K562 (cell line): ENCODE data around the gene CD47. TPM values are rescaled to one million over a fixed set of nuclear protein-coding genes. Genes with fewer than 3 reads are reported as not detected.
A peak's percentile ranks its signal among the peaks of the same experiment; 100 is the strongest.

Experiments
- HDAC1 ChIP-seq, 2 experiments: fragments of 450-650 bp; IDR thresholded peaks; 2 replicates each; pipeline ENCODE4 v1.6.1; 2016 to 2017; ENCODE audit warnings: inconsistent platforms in 1 of 2, mild to moderate bottlenecking in 1 of 2, moderate library complexity in 1 of 2
- HNRNPLL ChIP-seq: fragments of 200-400 bp; formaldehyde crosslinking; IDR thresholded peaks from 2 replicates; pipeline ENCODE4 v1.6.1; 2017; ENCODE audit warnings: low read length, low read depth, mild to moderate bottlenecking; ENCODE audit not compliant: poor library complexity, severe bottlenecking
- IFI16 ChIP-seq: fragments of 250-450 bp; sonication (Bioruptor Pico); IDR thresholded peaks from 2 replicates; pipeline ENCODE4 v2.1.2; 2022; ENCODE audit warnings: mild to moderate bottlenecking, inconsistent platforms
- MTA2 ChIP-seq: fragments of 450-650 bp; IDR thresholded peaks from 2 replicates; pipeline ENCODE4 v1.6.1; 2016; ENCODE audit warnings: low read depth
- MTA3 ChIP-seq: fragments of 450-650 bp; formaldehyde crosslinking; IDR thresholded peaks from 2 replicates; pipeline ENCODE4 v1.6.1; 2017; ENCODE audit warnings: mild to moderate bottlenecking, borderline replicate concordance
- MYBL2 ChIP-seq, 2 experiments: fragments of 450-650 bp in 1 of 2; sonication (generic) in 1 of 2; formaldehyde crosslinking in 1 of 2; IDR thresholded peaks; 2 replicates each; pipeline versions ENCODE4 v1.6.1 to v1.8.1; 2017 to 2022; ENCODE audit warnings: borderline replicate concordance in 1 of 2, inconsistent platforms in 1 of 2, low read depth in 1 of 2, mild to moderate bottlenecking in 1 of 2, missing genetic modification reagents in 1 of 2, moderate library complexity in 1 of 2
- OTX1 ChIP-seq: fragments of 450-650 bp; formaldehyde crosslinking; IDR thresholded peaks from 2 replicates; pipeline ENCODE4 v1.4.0; 2022; ENCODE audit warnings: mild to moderate bottlenecking
- PML ChIP-seq: IDR thresholded peaks from 2 replicates; pipeline ENCODE4 v1.6.1; 2012; ENCODE audit warnings: low read length, inconsistent platforms
- POLR3A ChIP-seq: IDR thresholded peaks from 2 replicates; pipeline ENCODE4 v1.6.1; 2011; ENCODE audit warnings: borderline replicate concordance, mild to moderate bottlenecking, moderate library complexity; ENCODE audit not compliant: insufficient read length, insufficient read depth; ENCODE audit errors: extremely low read depth
- SMAD3 ChIP-seq: fragments of 450-650 bp; formaldehyde crosslinking; conservative IDR thresholded peaks from 2 replicates; pipeline ENCODE4 v1.4.0; 2020; ENCODE audit warnings: mild to moderate bottlenecking
- SMARCA4 ChIP-seq: fragments of 450-650 bp; IDR thresholded peaks from 2 replicates; pipeline ENCODE4 v1.6.1; 2016
- SMC3 ChIP-seq: conservative IDR thresholded peaks from 2 replicates; pipeline ENCODE4 v1.6.1; 2011; ENCODE audit warnings: low read depth, low read length, improper control_type of control experiment; ENCODE audit not compliant: insufficient read depth
- SOX6 ChIP-seq: fragments of 450-650 bp; IDR thresholded peaks from 2 replicates; pipeline ENCODE4 v1.6.1; 2014; ENCODE audit warnings: mild to moderate bottlenecking
- TBL1XR1 ChIP-seq, 2 experiments: IDR thresholded peaks; 2 replicates each; pipeline ENCODE4 v1.6.1; 2012; ENCODE audit warnings: improper control_type of control experiment in 2 of 2, low read length in 2 of 2, mild to moderate bottlenecking in 1 of 2
- TEAD4 ChIP-seq, 2 experiments: sonication (generic) in 1 of 2; formaldehyde crosslinking in 1 of 2; IDR thresholded peaks; 2 replicates each; pipeline versions ENCODE4 v1.6.1 to v1.8.0; 2012 to 2022; ENCODE audit warnings: borderline replicate concordance in 1 of 2, inconsistent platforms in 1 of 2, low read length in 1 of 2, mild to moderate bottlenecking in 1 of 2, missing genetic modification reagents in 1 of 2
- ZNF324 ChIP-seq: fragments of 250-450 bp; sonication (Bioruptor Pico); IDR thresholded peaks from 2 replicates; pipeline ENCODE4 v1.4.0; 2020; ENCODE audit warnings: mild to moderate bottlenecking
- ZNF695 ChIP-seq: fragments of 450-650 bp; formaldehyde crosslinking; IDR thresholded peaks from 2 replicates; pipeline ENCODE4 v1.4.0; 2020; ENCODE audit warnings: mild to moderate bottlenecking, moderate library complexity
- ZNF766 ChIP-seq: fragments of 200-800 bp; sonication (Bioruptor generic); conservative IDR thresholded peaks from 2 replicates; pipeline ENCODE4 v1.6.1; 2016; ENCODE audit warnings: missing genetic modification characterization, missing compliant biosample characterization
- polyA plus RNA-seq, 8 experiments: library from polyadenylated mRNA; depleted of rRNA in 4 of 8; stranded (reverse) in 5 of 8; unstranded in 3 of 8; fragments of >200 nt; fragmentation: Nextera tagmentation in 2 of 8; fragmentation: Illumina TruSeq in 1 of 8; extraction: Ambion mirVana in 2 of 8; extraction: Trizol in 1 of 8; gene quantifications; 2 replicates each; pipeline versions ENCODE4 v1.2.1 to v1.2.3, GENCODE V29; 2011 to 2014; ENCODE audit warnings: inconsistent platforms in 1 of 8, missing spikeins in 1 of 8
- total RNA-seq, 7 experiments: library from RNA; depleted of rRNA in 6 of 7; stranded (reverse); fragments of >200 nt in 6 of 7; fragmentation: Illumina TruSeq in 2 of 7; extraction: Trizol in 2 of 7; gene quantifications; 2 replicates each; pipeline versions ENCODE4 v1.2.1 to v1.2.3, GENCODE V29; 2011 to 2021; ENCODE audit warnings: low replicate concordance in 1 of 7
- TF ChIP-seq, protein P1 (sequence below): sonication (generic); formaldehyde crosslinking; IDR thresholded peaks from 2 replicates; pipeline ENCODE4 v1.8.1; 2023; ENCODE audit warnings: mild to moderate bottlenecking, missing genetic modification reagents
- TF ChIP-seq, protein P2 (sequence below): sonication (generic); formaldehyde crosslinking; IDR thresholded peaks from 2 replicates; pipeline ENCODE4 v1.8.0; 2022; ENCODE audit warnings: mild to moderate bottlenecking, low read depth, missing genetic modification reagents
- TF ChIP-seq, protein P3 (sequence below): fragments of 450-650 bp; formaldehyde crosslinking; IDR thresholded peaks from 2 replicates; pipeline ENCODE4 v1.4.0; 2022; ENCODE audit warnings: missing genetic modification characterization
- TF ChIP-seq, protein P4 (sequence below): fragments of 450-650 bp; IDR thresholded peaks from 2 replicates; pipeline ENCODE4 v1.7.0; 2016; ENCODE audit warnings: borderline replicate concordance

Gene CD47
- total and polyA plus RNA-seq, 9 of the 15 experiments (the other 6 are each of a cell fraction or from before 2014, with no cell fraction given), result 10.2 to 62.6 (median 36.3) TPM

DNA sequence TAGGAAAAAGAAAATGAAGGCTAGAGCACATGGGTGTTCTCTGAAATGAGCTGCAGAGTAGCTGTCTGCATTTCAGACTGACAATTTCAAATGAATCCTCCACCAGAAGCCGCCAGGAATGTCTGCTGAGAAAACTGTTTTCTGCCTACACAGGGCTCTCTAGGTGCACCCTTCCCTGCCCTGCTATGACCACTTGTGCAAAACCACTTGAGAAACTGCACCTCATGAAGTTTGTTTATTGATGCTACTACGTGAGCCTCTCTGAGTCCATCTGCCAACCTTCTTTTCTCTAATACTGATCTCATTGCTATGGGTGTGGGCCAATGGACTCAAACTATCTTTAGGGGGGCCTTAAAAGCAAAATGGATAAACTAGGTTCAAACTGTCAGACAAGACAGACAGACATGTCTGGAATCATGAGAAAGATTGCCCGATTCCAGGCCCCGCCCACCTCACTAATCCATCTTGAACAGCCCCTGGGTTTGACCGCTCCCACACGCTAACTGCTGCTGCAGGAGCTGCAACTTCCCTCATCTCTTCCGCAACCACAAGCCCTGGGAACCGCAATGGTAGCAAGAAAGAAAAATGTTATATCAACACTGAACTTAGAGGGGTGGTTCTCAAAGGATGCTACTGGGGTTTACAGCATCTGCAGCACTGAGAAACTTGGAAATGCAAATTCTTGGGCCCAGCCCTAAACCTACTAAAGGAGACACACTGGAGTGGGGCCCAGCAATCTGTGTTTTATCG lies 9.0 kb upstream of the CD47 start (continued):
- TF ChIP-seq SMC3 (no peak), SMARCA4 (no peak; the same call in 1 of the 2 replicates), MYBL2 (IDR thresholded peaks at IDR 0.05; ENCODE audit: low read depth) (no peak), MYBL2 (CRISPR knock-in tag; IDR thresholded peaks at IDR 0.05; ENCODE audit: borderline replicate concordance) (no peak), ZNF324 (CRISPR knock-in tag) (no peak), SMAD3 (CRISPR knock-in tag) (no peak), HDAC1 (IDR thresholded peaks at IDR 0.05) (no peak), OTX1 (CRISPR knock-in tag) (no peak), TBL1XR1 (IDR thresholded peaks at IDR 0.05; ENCODE audit: low read length in 2 of 2) (peak in 1 of 2 experiments; percentile 60; a peak in 2 of 4 replicates), SOX6 (no peak; the same call in 1 of the 2 replicates), POLR3A (no peak), PML (peak; percentile 70; the same call in 1 of the 2 replicates), ZNF766 (CRISPR knock-in tag) (no peak), IFI16 (CRISPR knock-in tag) (no peak), HNRNPLL (no peak), MTA2 (peak; percentile 53; the same call in 1 of the 2 replicates), ZNF695 (no peak), TEAD4 (IDR thresholded peaks at IDR 0.05; ENCODE audit: low read length) (peak; percentile 90), TEAD4 (CRISPR knock-in tag; IDR thresholded peaks at IDR 0.05; ENCODE audit: borderline replicate concordance) (no peak), MTA3 (no peak)
- TF ChIP-seq, protein P1, sequence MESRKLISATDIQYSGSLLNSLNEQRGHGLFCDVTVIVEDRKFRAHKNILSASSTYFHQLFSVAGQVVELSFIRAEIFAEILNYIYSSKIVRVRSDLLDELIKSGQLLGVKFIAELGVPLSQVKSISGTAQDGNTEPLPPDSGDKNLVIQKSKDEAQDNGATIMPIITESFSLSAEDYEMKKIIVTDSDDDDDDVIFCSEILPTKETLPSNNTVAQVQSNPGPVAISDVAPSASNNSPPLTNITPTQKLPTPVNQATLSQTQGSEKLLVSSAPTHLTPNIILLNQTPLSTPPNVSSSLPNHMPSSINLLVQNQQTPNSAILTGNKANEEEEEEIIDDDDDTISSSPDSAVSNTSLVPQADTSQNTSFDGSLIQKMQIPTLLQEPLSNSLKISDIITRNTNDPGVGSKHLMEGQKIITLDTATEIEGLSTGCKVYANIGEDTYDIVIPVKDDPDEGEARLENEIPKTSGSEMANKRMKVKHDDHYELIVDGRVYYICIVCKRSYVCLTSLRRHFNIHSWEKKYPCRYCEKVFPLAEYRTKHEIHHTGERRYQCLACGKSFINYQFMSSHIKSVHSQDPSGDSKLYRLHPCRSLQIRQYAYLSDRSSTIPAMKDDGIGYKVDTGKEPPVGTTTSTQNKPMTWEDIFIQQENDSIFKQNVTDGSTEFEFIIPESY (CRISPR knock-in tag), result no peak
- TF ChIP-seq, protein P2, sequence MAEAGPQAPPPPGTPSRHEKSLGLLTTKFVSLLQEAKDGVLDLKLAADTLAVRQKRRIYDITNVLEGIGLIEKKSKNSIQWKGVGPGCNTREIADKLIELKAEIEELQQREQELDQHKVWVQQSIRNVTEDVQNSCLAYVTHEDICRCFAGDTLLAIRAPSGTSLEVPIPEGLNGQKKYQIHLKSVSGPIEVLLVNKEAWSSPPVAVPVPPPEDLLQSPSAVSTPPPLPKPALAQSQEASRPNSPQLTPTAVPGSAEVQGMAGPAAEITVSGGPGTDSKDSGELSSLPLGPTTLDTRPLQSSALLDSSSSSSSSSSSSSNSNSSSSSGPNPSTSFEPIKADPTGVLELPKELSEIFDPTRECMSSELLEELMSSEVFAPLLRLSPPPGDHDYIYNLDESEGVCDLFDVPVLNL (CRISPR knock-in tag), result no peak
- TF ChIP-seq, protein P3, sequence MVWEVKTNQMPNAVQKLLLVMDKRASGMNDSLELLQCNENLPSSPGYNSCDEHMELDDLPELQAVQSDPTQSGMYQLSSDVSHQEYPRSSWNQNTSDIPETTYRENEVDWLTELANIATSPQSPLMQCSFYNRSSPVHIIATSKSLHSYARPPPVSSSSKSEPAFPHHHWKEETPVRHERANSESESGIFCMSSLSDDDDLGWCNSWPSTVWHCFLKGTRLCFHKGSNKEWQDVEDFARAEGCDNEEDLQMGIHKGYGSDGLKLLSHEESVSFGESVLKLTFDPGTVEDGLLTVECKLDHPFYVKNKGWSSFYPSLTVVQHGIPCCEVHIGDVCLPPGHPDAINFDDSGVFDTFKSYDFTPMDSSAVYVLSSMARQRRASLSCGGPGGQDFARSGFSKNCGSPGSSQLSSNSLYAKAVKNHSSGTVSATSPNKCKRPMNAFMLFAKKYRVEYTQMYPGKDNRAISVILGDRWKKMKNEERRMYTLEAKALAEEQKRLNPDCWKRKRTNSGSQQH (CRISPR knock-in tag), result no peak
- TF ChIP-seq, protein P4, sequence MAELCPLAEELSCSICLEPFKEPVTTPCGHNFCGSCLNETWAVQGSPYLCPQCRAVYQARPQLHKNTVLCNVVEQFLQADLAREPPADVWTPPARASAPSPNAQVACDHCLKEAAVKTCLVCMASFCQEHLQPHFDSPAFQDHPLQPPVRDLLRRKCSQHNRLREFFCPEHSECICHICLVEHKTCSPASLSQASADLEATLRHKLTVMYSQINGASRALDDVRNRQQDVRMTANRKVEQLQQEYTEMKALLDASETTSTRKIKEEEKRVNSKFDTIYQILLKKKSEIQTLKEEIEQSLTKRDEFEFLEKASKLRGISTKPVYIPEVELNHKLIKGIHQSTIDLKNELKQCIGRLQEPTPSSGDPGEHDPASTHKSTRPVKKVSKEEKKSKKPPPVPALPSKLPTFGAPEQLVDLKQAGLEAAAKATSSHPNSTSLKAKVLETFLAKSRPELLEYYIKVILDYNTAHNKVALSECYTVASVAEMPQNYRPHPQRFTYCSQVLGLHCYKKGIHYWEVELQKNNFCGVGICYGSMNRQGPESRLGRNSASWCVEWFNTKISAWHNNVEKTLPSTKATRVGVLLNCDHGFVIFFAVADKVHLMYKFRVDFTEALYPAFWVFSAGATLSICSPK, result no peak
